Spleen (tissue), 11 donors: ENCODE results near the gene RNPEPL1. TPM values are rescaled to one million over a fixed set of nuclear protein-coding genes. Genes with fewer than 3 reads are reported as not detected.

Experiments used
- DNase-seq: peaks from one replicate; pipeline ENCODE4 v3.0.0-alpha.2; 2020
- H3K27ac ChIP-seq, 8 donors: fragments of 200-600 bp; sonication (generic) in 7 of 8; 1 replicate in 4 of 8; 2 replicates in 4 of 8; pipeline versions ENCODE4 v1.5.0 to v1.8.0; 2016 to 2021; ENCODE audit warnings: inconsistent platforms in 4 of 8, mild to moderate bottlenecking in 4 of 8, moderate library complexity in 1 of 8
- H3K27me3 ChIP-seq, 7 donors: fragments of 200-600 bp; sonication (generic) in 6 of 7; replicated peaks in 1 of 7; 1 replicate in 4 of 7; 2 replicates in 3 of 7; pipeline versions ENCODE4 v1.5.0 to v1.8.0; 2016 to 2021; ENCODE audit warnings: inconsistent platforms in 3 of 7, mild to moderate bottlenecking in 1 of 7
- H3K36me3 ChIP-seq, 6 donors: fragments of 200-600 bp; sonication (generic) in 5 of 6; 1 replicate in 4 of 6; 2 replicates in 2 of 6; pipeline versions ENCODE4 v1.5.0 to v1.8.0; 2016 to 2021; ENCODE audit warnings: inconsistent platforms in 2 of 6
- H3K4me1 ChIP-seq, 6 donors: fragments of 200-600 bp; sonication (generic) in 5 of 6; 1 replicate in 3 of 6; 2 replicates in 3 of 6; pipeline versions ENCODE4 v1.5.0 to v1.8.0; 2016 to 2021; ENCODE audit warnings: inconsistent platforms in 3 of 6
- H3K4me3 ChIP-seq, 8 donors: fragments of 200-600 bp; sonication (generic) in 7 of 8; 1 replicate in 4 of 8; 2 replicates in 4 of 8; pipeline versions ENCODE4 v1.5.0 to v1.8.0; 2016 to 2021; ENCODE audit warnings: inconsistent platforms in 4 of 8, mild to moderate bottlenecking in 4 of 8, moderate library complexity in 2 of 8
- H3K9me3 ChIP-seq, 8 donors: fragments of 200-600 bp; sonication (generic) in 7 of 8; 1 replicate in 4 of 8; 2 replicates in 4 of 8; pipeline versions ENCODE4 v1.5.0 to v1.8.0; 2016 to 2021; ENCODE audit warnings: inconsistent platforms in 4 of 8
- POLR2A ChIP-seq, 3 donors: fragments of 450-650 bp; IDR thresholded peaks; one replicate each; pipeline ENCODE4 v1.5.1; 2017; ENCODE audit warnings: antibody characterized with exemption in 3 of 3, mild to moderate bottlenecking in 1 of 3
- POLR2AphosphoS5 ChIP-seq, 3 donors: sonication (generic); formaldehyde crosslinking; IDR thresholded peaks; one replicate each; pipeline ENCODE4 v1.5.1; 2017; ENCODE audit warnings: antibody characterized with exemption in 3 of 3
- WGBS, 5 donors: extraction: QIAGEN DNeasy Blood & Tissue Kit in 3 of 5; methylation state at CpG; one replicate each; pipeline versions ENCODE4 v1.1.5 to v1.1.7; 2013 to 2018; 5-methylcytosine and 5-hydroxymethylcytosine counted together
- intact Hi-C: fragments of 100-400 bp; cut with DNase I; formaldehyde crosslinking; loops from one replicate; pipeline ENCODE4 v1.15.0; 2023; ENCODE audit warnings: low total_unique reads
- polyA plus RNA-seq, 3 donors: library from polyadenylated mRNA; stranded (reverse); fragments of 200-250 nt; gene quantifications; one replicate each; pipeline ENCODE4 v1.2.1, GENCODE V29; 2013
- total RNA-seq, 7 donors: library from RNA; depleted of rRNA in 3 of 7; stranded (reverse); fragments of >200 nt in 3 of 7; fragmentation: NEBNext Ultra II Directional in 4 of 7; extraction: Animal tissue kit (Norgen Biotek cat#: 25700) in 4 of 7; gene quantifications; one replicate each; pipeline versions ENCODE4 v1.1.0 to v1.2.1, GENCODE V29; 2016 to 2021
- TF ChIP-seq, protein P1 (sequence below), 11 experiments: fragments of 200-600 bp in 7 of 11; fragments of 450-650 bp in 4 of 11; sonication (generic) in 4 of 11; IDR thresholded peaks in 8 of 11; conservative IDR thresholded peaks in 3 of 11; 1 replicate in 7 of 11; 2 replicates in 4 of 11; pipeline versions ENCODE4 v1.4.0 to v1.8.0; 2016 to 2021; ENCODE audit warnings: antibody characterized with exemption in 11 of 11, inconsistent platforms in 4 of 11, mild to moderate bottlenecking in 1 of 11
- donor health status: healthy with polysubstance abuse.
- donor health status: DM: no; HTN: no; CAD: no; lungs with moderate emphysema.
- donor health status: DM: no; HTN: no; CAD: no.
- donor health status: Bipolar disorder and iron deficiency.
- donor health status: healthy.
- donor health status: DM: no; HTN: no; CAD: no.
- donor health status: DM: yes; HTN: yes; CAD: no.

The RNPEPL1 gene
- total and polyA plus RNA-seq, 10 donors, result 57.2 to 165 (median 87.4) TPM

DNA sequence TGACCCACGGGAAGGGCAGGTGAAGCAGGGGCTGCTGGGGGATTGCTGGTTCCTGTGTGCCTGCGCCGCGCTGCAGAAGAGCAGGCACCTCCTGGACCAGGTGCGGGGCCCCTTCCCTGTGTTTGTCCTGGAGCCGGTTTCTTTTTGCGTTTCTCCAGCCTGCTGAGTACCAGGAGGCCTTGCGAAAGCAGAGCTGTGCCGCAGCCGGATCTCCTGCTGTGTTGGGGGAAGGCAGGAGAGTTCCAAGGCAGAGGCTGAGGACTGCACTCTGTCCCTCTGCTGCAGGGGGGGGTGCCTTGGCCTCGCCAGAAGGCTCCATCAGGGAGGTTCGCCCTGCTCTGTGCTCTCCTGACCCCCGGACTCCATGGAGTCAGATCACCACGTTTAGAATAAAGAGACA is 21.1 kb downstream of the RNPEPL1 start:
- H3K4me1 ChIP-seq, result peaks cover 23 to 64% (median 48%) of the 10 kb centered on the region in 6 donors
- H3K27ac ChIP-seq, result peak overlapping the region in 5 of 8 donors; percentile 59 to 98 (median 95)
- no peaks in the 10 kb centered on the region for H3K9me3 ChIP-seq
- WGBS, 5 donors, result 71 to 83% (median 80%) methylated on average over 12 to 14 of the region's 14 CpGs
- H3K36me3 ChIP-seq, result peaks cover 0 to 54% (median 48%) of the 10 kb centered on the region in 6 donors
- peak overlapping the region in 3 of 8 donors; percentile 1 to 96 (median 17) for H3K4me3 ChIP-seq
- H3K27me3 ChIP-seq, result no peaks in the 10 kb centered on the region
- TF ChIP-seq, protein P1, sequence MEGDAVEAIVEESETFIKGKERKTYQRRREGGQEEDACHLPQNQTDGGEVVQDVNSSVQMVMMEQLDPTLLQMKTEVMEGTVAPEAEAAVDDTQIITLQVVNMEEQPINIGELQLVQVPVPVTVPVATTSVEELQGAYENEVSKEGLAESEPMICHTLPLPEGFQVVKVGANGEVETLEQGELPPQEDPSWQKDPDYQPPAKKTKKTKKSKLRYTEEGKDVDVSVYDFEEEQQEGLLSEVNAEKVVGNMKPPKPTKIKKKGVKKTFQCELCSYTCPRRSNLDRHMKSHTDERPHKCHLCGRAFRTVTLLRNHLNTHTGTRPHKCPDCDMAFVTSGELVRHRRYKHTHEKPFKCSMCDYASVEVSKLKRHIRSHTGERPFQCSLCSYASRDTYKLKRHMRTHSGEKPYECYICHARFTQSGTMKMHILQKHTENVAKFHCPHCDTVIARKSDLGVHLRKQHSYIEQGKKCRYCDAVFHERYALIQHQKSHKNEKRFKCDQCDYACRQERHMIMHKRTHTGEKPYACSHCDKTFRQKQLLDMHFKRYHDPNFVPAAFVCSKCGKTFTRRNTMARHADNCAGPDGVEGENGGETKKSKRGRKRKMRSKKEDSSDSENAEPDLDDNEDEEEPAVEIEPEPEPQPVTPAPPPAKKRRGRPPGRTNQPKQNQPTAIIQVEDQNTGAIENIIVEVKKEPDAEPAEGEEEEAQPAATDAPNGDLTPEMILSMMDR (IDR thresholded peaks at IDR 0.05 in 8 of 11, conservative IDR thresholded peaks at IDR 0.05 in 3 of 11), result no peak
- peak in 1 of 3 donors; percentile 33 for TF ChIP-seq POLR2AphosphoS5 (IDR thresholded peaks at IDR 0.05)
- no peak for TF ChIP-seq POLR2A (IDR thresholded peaks at IDR 0.05)
- DNase-seq, result peak; percentile 71
- intact Hi-C loops, result no loop called here

- 83 to 93% (median 85%) methylated on average over 13 to 16 of the region's 16 CpGs for WGBS, 5 donors
- Histone ChIP-seq H3K27ac (peak overlapping the region in 5 of 8 donors; percentile 59 to 98 (median 95)), H3K36me3 (peaks cover 0 to 60% (median 50%) of the 10 kb centered on the region in 6 donors), H3K9me3 (no peaks in the 10 kb centered on the region), H3K27me3 (no peaks in the 10 kb centered on the region), H3K4me1 (peaks cover 17 to 58% (median 42%) of the 10 kb centered on the region in 6 donors), H3K4me3 (peak overlapping the region in 2 of 8 donors; percentile 1 to 96)
- TF ChIP-seq POLR2A (IDR thresholded peaks at IDR 0.05), result no peak
- TF ChIP-seq, protein P1 (IDR thresholded peaks at IDR 0.05 in 8 of 11, conservative IDR thresholded peaks at IDR 0.05 in 3 of 11), result no peak
- TF ChIP-seq POLR2AphosphoS5 (IDR thresholded peaks at IDR 0.05), result no peak
- peak; percentile 64 for DNase-seq
- intact Hi-C loops, result no loop called here
Measured at GRCh38 chr2:240589850-240590525, 21.7 kb downstream of the RNPEPL1 start.

DNA sequence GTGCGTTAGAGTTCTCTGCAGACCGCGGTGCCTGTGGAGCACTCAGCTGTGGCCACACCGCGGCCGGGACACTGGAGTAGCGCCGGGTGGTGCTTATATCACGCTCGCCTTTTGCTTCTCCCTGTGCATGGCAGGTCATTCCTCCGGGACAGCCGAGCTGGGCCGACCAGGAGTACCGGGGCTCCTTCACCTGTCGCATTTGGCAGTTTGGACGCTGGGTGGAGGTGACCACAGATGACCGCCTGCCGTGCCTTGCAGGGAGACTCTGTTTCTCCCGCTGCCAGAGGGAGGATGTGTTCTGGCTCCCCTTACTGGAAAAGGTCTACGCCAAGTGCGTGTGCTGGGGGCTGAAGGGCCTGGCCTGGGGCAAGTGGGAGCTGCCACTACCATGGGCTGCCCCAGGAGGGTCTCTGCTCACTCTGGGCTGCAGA is 22.4 kb downstream of the RNPEPL1 start:
- Histone ChIP-seq H3K27me3 (no peaks in the 10 kb centered on the region), H3K27ac (peak overlapping the region in 1 of 8 donors; percentile 30), H3K9me3 (no peaks in the 10 kb centered on the region), H3K36me3 (peaks cover 0 to 67% (median 57%) of the 10 kb centered on the region in 6 donors), H3K4me3 (no peak overlapping the region), H3K4me1 (peaks cover 13 to 52% (median 37%) of the 10 kb centered on the region in 6 donors)
- TF ChIP-seq POLR2AphosphoS5 (IDR thresholded peaks at IDR 0.05), result no peak
- TF ChIP-seq, protein P1 (IDR thresholded peaks at IDR 0.05 in 8 of 11, conservative IDR thresholded peaks at IDR 0.05 in 3 of 11), result no peak
- no peak for TF ChIP-seq POLR2A (IDR thresholded peaks at IDR 0.05)
- 87 to 98% (median 97%) methylated on average over 3 to 21 of the region's 21 CpGs for WGBS, 5 donors
- peak; percentile 66 for DNase-seq
- intact Hi-C loops, result no loop called here

- peaks cover 0 to 72% (median 63%) of the 10 kb centered on the region in 6 donors for H3K36me3 ChIP-seq
- TF ChIP-seq POLR2A (IDR thresholded peaks at IDR 0.05) (no peak), POLR2AphosphoS5 (IDR thresholded peaks at IDR 0.05) (no peak)
- TF ChIP-seq, protein P1 (IDR thresholded peaks at IDR 0.05 in 8 of 11, conservative IDR thresholded peaks at IDR 0.05 in 3 of 11), result no peak
- H3K4me3 ChIP-seq, result no peak overlapping the region
- DNase-seq, result peak; percentile 34
- 88 to 99% (median 97%) methylated on average over 6 of the region's 6 CpGs for WGBS, 5 donors
- H3K4me1 ChIP-seq, result peaks cover 13 to 50% (median 35%) of the 10 kb centered on the region in 6 donors
- intact Hi-C loops, result no loop called here
- H3K27me3 ChIP-seq, result no peaks in the 10 kb centered on the region
- peak overlapping the region in 1 of 8 donors; percentile 30 for H3K27ac ChIP-seq
- H3K9me3 ChIP-seq, result no peaks in the 10 kb centered on the region
Measured at GRCh38 chr2:240591226-240591625, 22.9 kb downstream of the RNPEPL1 start.
